Endothelial cell (in vitro differentiated cells): ENCODE results near the gene VAPB. TPM values are rescaled to one million over a fixed set of nuclear protein-coding genes. Genes with fewer than 3 reads are reported as not detected.

Experiments used
- DNase-seq: peaks from one replicate; pipeline ENCODE4 v3.0.0; 2021; ENCODE audit warnings: low spot score
- H3K27ac Mint-ChIP-seq: one replicate; pipeline ENCODE4 v1.8.0; 2021; ENCODE audit warnings: mixed read lengths, inconsistent platforms; ENCODE audit not compliant: unreplicated experiment
- H3K27me3 Mint-ChIP-seq: one replicate; pipeline ENCODE4 v1.8.0; 2021; ENCODE audit warnings: mild to moderate bottlenecking, moderate library complexity, mixed read lengths, inconsistent platforms; ENCODE audit not compliant: unreplicated experiment
- H3K36me3 Mint-ChIP-seq: one replicate; pipeline ENCODE4 v1.8.0; 2021; ENCODE audit warnings: mild to moderate bottlenecking, low read depth, mixed read lengths, inconsistent platforms; ENCODE audit not compliant: unreplicated experiment
- H3K4me1 Mint-ChIP-seq: one replicate; pipeline ENCODE4 v1.8.0; 2021; ENCODE audit warnings: mild to moderate bottlenecking, mixed read lengths, inconsistent platforms; ENCODE audit not compliant: unreplicated experiment
- H3K4me3 Mint-ChIP-seq: one replicate; pipeline ENCODE4 v1.8.0; 2021; ENCODE audit warnings: mild to moderate bottlenecking, mixed read lengths, inconsistent platforms; ENCODE audit not compliant: unreplicated experiment
- H3K9me3 Mint-ChIP-seq: one replicate; pipeline ENCODE4 v1.8.0; 2021; ENCODE audit warnings: mixed read lengths, inconsistent platforms; ENCODE audit not compliant: unreplicated experiment
- total RNA-seq: library from RNA; stranded (reverse); fragmentation: NEBNext Ultra II Directional; extraction: Animal tissue kit (Norgen Biotek cat#: 25700); gene quantifications from one replicate; pipeline ENCODE4 v1.2.1, GENCODE V29; 2021; ENCODE audit not compliant: unreplicated experiment
- TF ChIP-seq, protein P1 (sequence below): fragments of 200-600 bp; sonication (generic); IDR thresholded peaks from one replicate; pipeline ENCODE4 v1.5.0; 2021; ENCODE audit warnings: antibody characterized with exemption; ENCODE audit not compliant: unreplicated experiment

VAPB gene
- total RNA-seq, 1 donor from 2014 or later = 55.5 TPM

DNA sequence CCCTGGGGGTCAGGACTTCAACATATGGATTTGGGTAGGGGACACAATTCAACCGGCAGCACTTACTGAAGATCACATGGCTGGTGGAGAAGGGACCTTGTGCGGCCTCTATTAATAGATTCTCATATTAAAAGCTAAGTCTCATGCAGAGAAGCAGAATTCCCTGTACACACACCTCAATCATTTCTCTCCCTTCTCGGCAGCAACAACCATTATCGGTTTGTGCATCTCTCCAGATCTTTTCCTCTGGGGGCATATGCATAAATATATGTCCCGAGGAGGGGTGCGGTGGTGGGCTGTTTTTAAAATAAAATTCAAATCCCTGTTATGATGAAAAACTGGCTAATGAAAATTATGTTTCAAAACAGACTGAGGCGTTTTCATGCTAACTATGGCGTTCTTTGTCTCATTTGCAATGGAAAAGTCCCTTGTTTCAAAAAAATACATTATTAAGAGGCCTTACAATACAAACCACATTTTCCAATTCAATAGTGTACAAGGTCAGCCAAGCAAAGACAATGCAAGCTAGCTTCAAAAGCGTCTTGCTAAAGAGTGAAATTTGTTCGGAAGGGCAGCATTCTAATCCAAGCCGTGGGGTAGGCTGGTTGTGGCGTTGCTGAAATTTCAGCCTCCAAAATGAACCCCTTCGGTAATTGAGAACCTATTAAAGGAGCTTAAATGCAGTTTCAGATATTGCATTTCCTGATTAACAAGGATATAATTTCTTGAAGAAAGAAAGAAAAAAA lies 108.9 kb downstream of the VAPB start:
- Mint-ChIP-seq H3K27ac (no peak overlapping the region), H3K4me3 (no peak overlapping the region), H3K27me3 (peaks cover 16% of the 10 kb centered on the region), H3K4me1 (no peaks in the 10 kb centered on the region), H3K9me3 (peaks cover 2% of the 10 kb centered on the region), H3K36me3 (peaks cover 4% of the 10 kb centered on the region)
- TF ChIP-seq, protein P1, sequence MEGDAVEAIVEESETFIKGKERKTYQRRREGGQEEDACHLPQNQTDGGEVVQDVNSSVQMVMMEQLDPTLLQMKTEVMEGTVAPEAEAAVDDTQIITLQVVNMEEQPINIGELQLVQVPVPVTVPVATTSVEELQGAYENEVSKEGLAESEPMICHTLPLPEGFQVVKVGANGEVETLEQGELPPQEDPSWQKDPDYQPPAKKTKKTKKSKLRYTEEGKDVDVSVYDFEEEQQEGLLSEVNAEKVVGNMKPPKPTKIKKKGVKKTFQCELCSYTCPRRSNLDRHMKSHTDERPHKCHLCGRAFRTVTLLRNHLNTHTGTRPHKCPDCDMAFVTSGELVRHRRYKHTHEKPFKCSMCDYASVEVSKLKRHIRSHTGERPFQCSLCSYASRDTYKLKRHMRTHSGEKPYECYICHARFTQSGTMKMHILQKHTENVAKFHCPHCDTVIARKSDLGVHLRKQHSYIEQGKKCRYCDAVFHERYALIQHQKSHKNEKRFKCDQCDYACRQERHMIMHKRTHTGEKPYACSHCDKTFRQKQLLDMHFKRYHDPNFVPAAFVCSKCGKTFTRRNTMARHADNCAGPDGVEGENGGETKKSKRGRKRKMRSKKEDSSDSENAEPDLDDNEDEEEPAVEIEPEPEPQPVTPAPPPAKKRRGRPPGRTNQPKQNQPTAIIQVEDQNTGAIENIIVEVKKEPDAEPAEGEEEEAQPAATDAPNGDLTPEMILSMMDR = no peak
- no peak for DNase-seq

DNA sequence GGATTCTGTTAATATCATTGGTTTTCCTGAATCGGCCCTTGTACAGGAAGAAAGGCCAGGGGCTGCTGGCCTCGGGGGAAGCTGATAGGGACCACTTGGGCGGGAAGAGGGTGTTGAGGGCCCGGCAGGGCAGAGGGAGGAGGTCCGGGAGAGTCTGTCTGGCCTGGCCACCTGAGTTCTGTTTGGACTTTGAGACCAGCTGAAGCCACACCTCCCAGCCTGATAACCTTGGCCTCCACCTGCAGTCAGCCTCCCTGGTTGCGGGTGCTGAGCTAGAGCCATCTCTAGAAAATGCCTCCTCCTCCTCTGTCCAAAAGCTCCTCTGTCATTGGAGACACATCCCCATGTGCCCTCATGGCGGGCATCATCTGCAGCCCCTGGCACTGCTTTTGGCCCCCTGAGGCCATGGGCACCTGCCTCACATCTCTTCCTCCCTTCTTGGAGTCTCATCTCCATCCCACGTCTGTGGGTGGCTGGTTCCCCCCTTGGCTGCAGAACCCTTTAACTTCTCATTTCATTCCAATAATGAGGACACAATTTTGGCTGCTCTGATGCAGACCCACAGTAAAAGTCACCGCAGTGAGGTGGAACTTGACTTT lies 109.5 kb downstream of the VAPB start:
- Mint-ChIP-seq H3K27me3 (peaks cover 16% of the 10 kb centered on the region), H3K36me3 (peaks cover 7% of the 10 kb centered on the region), H3K4me1 (no peaks in the 10 kb centered on the region), H3K9me3 (peaks cover 4% of the 10 kb centered on the region), H3K4me3 (no peak overlapping the region), H3K27ac (no peak overlapping the region)
- TF ChIP-seq, protein P1 = no peak
- DNase-seq = no peak

DNA sequence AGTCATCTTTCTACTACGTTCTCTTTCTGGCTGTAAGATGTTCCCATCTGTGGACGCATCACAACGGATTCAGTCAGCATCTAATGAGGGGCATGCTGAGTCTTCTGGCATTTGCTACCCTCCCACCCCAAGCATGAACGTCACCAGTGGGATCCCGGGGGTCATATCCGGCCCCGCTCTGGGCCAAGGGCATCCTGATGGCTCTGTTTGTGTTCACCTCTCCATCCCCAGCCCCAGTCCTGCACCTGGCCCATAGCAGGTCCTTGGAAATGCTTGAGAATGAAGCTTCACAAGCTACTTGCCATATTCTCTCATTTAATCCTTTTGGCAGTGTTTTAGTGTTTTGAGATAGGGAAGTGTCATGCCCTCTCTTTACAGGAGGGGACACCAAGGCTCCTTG lies 111.2 kb downstream of the VAPB start:
- no peak for DNase-seq
- Mint-ChIP-seq H3K9me3 (peaks cover 4% of the 10 kb centered on the region), H3K4me1 (no peaks in the 10 kb centered on the region), H3K4me3 (no peak overlapping the region), H3K27ac (no peak overlapping the region), H3K27me3 (peaks cover 9% of the 10 kb centered on the region), H3K36me3 (peaks cover 7% of the 10 kb centered on the region)
- TF ChIP-seq, protein P1 = no peak

Other genes starting within 250 kb of the VAPB start
- not detected for gene ANKRD60, start 160.6 kb upstream of the VAPB start, total RNA-seq
- 14.2 TPM for gene RAB22A, start 79.5 kb upstream of the VAPB start, total RNA-seq
- not detected for gene APCDD1L, start 126.2 kb downstream of the VAPB start, total RNA-seq